Fibroblast of the conjunctiva (primary cell): ENCODE measurements around the gene UBASH3B.
"Not testable (repeated sequence)": the region's sequence is repeated elsewhere in the genome, so short reads cannot be mapped to it uniquely, and the experiment has no call there.

Experiments used
- DNase-seq: peaks from one replicate; pipeline ENCODE4 v3.0.0-alpha.2; 2010; ENCODE audit warnings: low read depth

The UBASH3B gene

GRCh38 chr11:122655527-122656072 lies at the start of gene UBASH3B:
UBASH3B (plus strand) TSS chr11:122655722; CDS start chr11:122656050, 328 bp downstream.
- DNase-seq = peak; percentile 72

GRCh38 chr11:122607162-122607561 lies 48.4 kb upstream of the UBASH3B start:
- DNase-seq = not testable (repeated sequence)

- no peak for DNase-seq
Observed at GRCh38 chr11:122612123-122612824, 43.2 kb upstream of the UBASH3B start.

- DNase-seq = no peak
Observed at GRCh38 chr11:122616718-122617117, 38.8 kb upstream of the UBASH3B start.

GRCh38 chr11:122617297-122617696 lies 38.2 kb upstream of the UBASH3B start:
- no peak for DNase-seq

- no peak for DNase-seq
Observed at GRCh38 chr11:122617926-122618325, 37.6 kb upstream of the UBASH3B start.

- DNase-seq = no peak
Observed at GRCh38 chr11:122618927-122619326, 36.6 kb upstream of the UBASH3B start.

- DNase-seq = no peak
Observed at GRCh38 chr11:122619757-122620156, 35.8 kb upstream of the UBASH3B start.

- not testable (repeated sequence) for DNase-seq
Observed at GRCh38 chr11:122625501-122625900, 30.0 kb upstream of the UBASH3B start.

GRCh38 chr11:122625976-122626665 lies 29.4 kb upstream of the UBASH3B start:
- DNase-seq = no peak

GRCh38 chr11:122627745-122628144 lies 27.8 kb upstream of the UBASH3B start:
- DNase-seq = no peak

- peak; percentile 62 for DNase-seq
Observed at GRCh38 chr11:122628810-122629555, 26.5 kb upstream of the UBASH3B start.

- no peak for DNase-seq
Observed at GRCh38 chr11:122632181-122632824, 23.2 kb upstream of the UBASH3B start.

- peak; percentile 50 for DNase-seq
Observed at GRCh38 chr11:122633219-122633829, 22.2 kb upstream of the UBASH3B start.

GRCh38 chr11:122634501-122634900 lies 21.0 kb upstream of the UBASH3B start:
- DNase-seq = no peak

GRCh38 chr11:122637541-122637940 lies 18.0 kb upstream of the UBASH3B start:
- no peak for DNase-seq

GRCh38 chr11:122642472-122642922 lies 13.0 kb upstream of the UBASH3B start:
- no peak for DNase-seq

GRCh38 chr11:122642971-122643370 lies 12.6 kb upstream of the UBASH3B start:
- DNase-seq = no peak

- no peak for DNase-seq
Observed at GRCh38 chr11:122645847-122646246, 9.7 kb upstream of the UBASH3B start.

GRCh38 chr11:122646549-122647340 lies 8.8 kb upstream of the UBASH3B start:
- DNase-seq = no peak
